MCF 10A (cell line): ENCODE data around the gene ZNF423. TPM values are rescaled to one million over a fixed set of nuclear protein-coding genes. Genes with fewer than 3 reads are reported as not detected.

Experiments used
- BruUV-seq: library from RNA; stranded (reverse); fragments of 400-500 nt; replicated peaks from 2 replicates; lab custom pipeline; 2021; lab: Mats Ljungman, UMichigan
- CTCF ChIA-PET: fragments of 300-600 bp; sonication (Branson Sonifier 250); formaldehyde crosslinking; extraction: SDS; loops from one replicate; lab custom pipeline; 2021; ENCODE audit warnings: antibody characterized with exemption, inconsistent platforms; lab: Yijun Ruan, JAX
- POLR2A ChIA-PET: fragments of 300-600, 350-650 bp; sonication (Branson Sonifier 250); formaldehyde crosslinking; extraction: SDS; loops from one replicate; lab custom pipeline; 2020; ENCODE audit warnings: antibody characterized with exemption, inconsistent platforms; lab: Yijun Ruan, JAX
- DNase-seq: peaks from one replicate; pipeline ENCODE4 v3.0.0-alpha.2; 2018; ENCODE audit not compliant: unreplicated experiment
- H3K27ac Mint-ChIP-seq: one replicate; pipeline ENCODE4 v1.8.0; 2022; ENCODE audit warnings: mild to moderate bottlenecking, low read depth, mixed read lengths; ENCODE audit not compliant: unreplicated experiment
- H3K27me3 Mint-ChIP-seq: one replicate; pipeline ENCODE4 v1.8.0; 2022; ENCODE audit warnings: mixed read lengths; ENCODE audit not compliant: insufficient read depth, unreplicated experiment
- H3K36me3 Mint-ChIP-seq: one replicate; pipeline ENCODE4 v1.8.0; 2022; ENCODE audit warnings: mild to moderate bottlenecking, moderate library complexity, mixed read lengths; ENCODE audit not compliant: insufficient read depth, unreplicated experiment
- H3K4me1 Mint-ChIP-seq: one replicate; pipeline ENCODE4 v1.8.0; 2022; ENCODE audit warnings: mixed read lengths; ENCODE audit not compliant: insufficient read depth, unreplicated experiment
- H3K4me3 Mint-ChIP-seq: one replicate; pipeline ENCODE4 v1.8.0; 2022; ENCODE audit warnings: mild to moderate bottlenecking, moderate library complexity, mixed read lengths; ENCODE audit not compliant: unreplicated experiment
- H3K9me3 Mint-ChIP-seq: one replicate; pipeline ENCODE4 v1.8.0; 2022; ENCODE audit warnings: mixed read lengths; ENCODE audit not compliant: unreplicated experiment
- intact Hi-C: fragments of 100-400 bp; cut with micrococcal nuclease; formaldehyde crosslinking; loops from 2 replicates; pipeline ENCODE4 v1.14.1; 2022
- total RNA-seq: library from RNA; stranded (reverse); gene quantifications from 2 replicates; pipeline ENCODE4 v1.2.3, GENCODE V29; 2022
- TF ChIP-seq, protein P1 (sequence below): fragments of 200-600 bp; IDR thresholded peaks from one replicate; pipeline ENCODE4 v1.8.0; 2022; ENCODE audit warnings: antibody characterized with exemption, mild to moderate bottlenecking; ENCODE audit not compliant: unreplicated experiment

Gene ZNF423
- total RNA-seq, 1 experiment from 2014 or later, result not detected

DNA sequence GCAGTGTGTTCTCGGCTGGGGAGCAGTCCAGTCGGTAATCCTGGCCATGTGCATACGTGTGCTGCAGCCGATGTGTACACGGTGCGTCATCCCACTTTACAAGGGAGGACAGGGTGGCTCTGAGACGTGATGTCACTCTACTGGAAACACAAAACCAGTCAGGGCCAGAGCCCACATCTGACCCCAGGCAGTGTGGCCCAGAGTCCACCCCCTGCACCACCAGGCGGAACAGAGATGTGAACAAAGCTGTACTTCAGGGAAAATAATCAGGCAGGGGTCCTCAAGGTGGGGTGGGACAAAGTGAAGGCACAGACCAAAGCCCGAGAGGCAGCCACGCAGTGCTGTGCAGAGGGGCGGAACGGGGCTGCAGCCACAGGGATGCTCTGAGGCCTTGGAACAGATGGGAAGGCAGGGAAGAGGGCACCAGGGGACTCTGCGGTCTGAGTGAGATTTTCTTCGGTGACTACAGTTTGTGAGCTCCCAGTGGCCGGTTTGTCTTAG lies 181.5 kb downstream of the ZNF423 start:
- H3K27me3 Mint-ChIP-seq, result peaks cover 15% of the 10 kb centered on the region
- H3K4me1 Mint-ChIP-seq, result no peaks in the 10 kb centered on the region
- intact Hi-C loops, result no loop called here
- no peak overlapping the region for H3K27ac Mint-ChIP-seq
- BruUV-seq, result no TSS peak
- no peaks in the 10 kb centered on the region for H3K9me3 Mint-ChIP-seq
- no peaks in the 10 kb centered on the region for H3K36me3 Mint-ChIP-seq
- CTCF ChIA-PET, result interaction anchor here (0.6 kb wide), 1 partner anchor 13 kb away, joined by 5 read pairs; no protein-coding TSS in a partner anchor
- DNase-seq, result no peak
- POLR2A ChIA-PET, result no interaction called here
- H3K4me3 Mint-ChIP-seq, result no peak overlapping the region
- TF ChIP-seq, protein P1, sequence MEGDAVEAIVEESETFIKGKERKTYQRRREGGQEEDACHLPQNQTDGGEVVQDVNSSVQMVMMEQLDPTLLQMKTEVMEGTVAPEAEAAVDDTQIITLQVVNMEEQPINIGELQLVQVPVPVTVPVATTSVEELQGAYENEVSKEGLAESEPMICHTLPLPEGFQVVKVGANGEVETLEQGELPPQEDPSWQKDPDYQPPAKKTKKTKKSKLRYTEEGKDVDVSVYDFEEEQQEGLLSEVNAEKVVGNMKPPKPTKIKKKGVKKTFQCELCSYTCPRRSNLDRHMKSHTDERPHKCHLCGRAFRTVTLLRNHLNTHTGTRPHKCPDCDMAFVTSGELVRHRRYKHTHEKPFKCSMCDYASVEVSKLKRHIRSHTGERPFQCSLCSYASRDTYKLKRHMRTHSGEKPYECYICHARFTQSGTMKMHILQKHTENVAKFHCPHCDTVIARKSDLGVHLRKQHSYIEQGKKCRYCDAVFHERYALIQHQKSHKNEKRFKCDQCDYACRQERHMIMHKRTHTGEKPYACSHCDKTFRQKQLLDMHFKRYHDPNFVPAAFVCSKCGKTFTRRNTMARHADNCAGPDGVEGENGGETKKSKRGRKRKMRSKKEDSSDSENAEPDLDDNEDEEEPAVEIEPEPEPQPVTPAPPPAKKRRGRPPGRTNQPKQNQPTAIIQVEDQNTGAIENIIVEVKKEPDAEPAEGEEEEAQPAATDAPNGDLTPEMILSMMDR, result no peak

DNA sequence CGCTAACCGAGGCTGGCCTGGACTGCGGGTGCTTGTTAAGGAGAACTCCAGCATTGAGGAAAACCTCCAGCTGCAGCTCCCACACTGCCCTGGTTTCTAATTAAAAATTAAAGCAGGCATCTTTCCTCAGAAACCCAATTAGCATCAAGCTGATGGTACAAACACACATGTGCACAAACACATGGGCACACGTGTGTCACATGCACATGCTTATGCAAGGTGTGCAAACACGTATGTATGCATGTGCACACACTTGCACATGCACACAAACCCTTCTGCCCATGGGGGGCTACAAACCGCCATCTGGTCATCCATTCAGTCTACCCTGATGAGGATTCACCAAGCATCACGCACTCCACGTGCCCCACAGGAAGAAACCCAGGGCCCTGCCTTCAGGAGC lies 182.5 kb downstream of the ZNF423 start:
- Mint-ChIP-seq H3K4me1 (no peaks in the 10 kb centered on the region), H3K27ac (no peak overlapping the region), H3K27me3 (peaks cover 15% of the 10 kb centered on the region), H3K36me3 (no peaks in the 10 kb centered on the region), H3K4me3 (no peak overlapping the region), H3K9me3 (no peaks in the 10 kb centered on the region)
- ChIA-PET CTCF (no interaction called here), POLR2A (no interaction called here)
- BruUV-seq, result no TSS peak
- DNase-seq, result no peak
- TF ChIP-seq, protein P1, result no peak
- intact Hi-C loops, result no loop called here

DNA sequence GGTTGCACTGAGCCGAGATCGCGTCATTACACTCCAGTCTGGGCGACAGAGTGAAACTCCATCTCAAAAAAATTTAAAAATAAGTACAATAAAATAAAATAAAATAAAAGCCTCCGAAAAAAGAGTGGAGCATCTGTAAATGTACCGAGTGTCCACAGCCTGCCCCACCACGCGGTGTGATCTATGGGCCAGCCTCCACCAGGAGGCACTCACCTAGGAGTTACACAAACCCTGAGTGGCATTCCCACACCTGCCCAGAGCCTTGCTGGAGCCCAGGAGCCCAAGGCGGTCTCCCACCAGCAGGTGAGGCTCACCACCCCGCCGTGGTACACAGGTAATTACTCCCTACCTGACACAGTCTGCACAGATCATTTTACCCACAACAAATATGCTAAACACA lies 183.2 kb downstream of the ZNF423 start:
- H3K36me3 Mint-ChIP-seq, result no peaks in the 10 kb centered on the region
- BruUV-seq, result no TSS peak
- POLR2A ChIA-PET, result no interaction called here
- CTCF ChIA-PET, result no interaction called here
- H3K4me1 Mint-ChIP-seq, result no peaks in the 10 kb centered on the region
- H3K27ac Mint-ChIP-seq, result no peak overlapping the region
- no peak overlapping the region for H3K4me3 Mint-ChIP-seq
- no peak for DNase-seq
- TF ChIP-seq, protein P1, result no peak
- intact Hi-C loops, result no loop called here
- peaks cover 15% of the 10 kb centered on the region for H3K27me3 Mint-ChIP-seq
- no peaks in the 10 kb centered on the region for H3K9me3 Mint-ChIP-seq

DNA sequence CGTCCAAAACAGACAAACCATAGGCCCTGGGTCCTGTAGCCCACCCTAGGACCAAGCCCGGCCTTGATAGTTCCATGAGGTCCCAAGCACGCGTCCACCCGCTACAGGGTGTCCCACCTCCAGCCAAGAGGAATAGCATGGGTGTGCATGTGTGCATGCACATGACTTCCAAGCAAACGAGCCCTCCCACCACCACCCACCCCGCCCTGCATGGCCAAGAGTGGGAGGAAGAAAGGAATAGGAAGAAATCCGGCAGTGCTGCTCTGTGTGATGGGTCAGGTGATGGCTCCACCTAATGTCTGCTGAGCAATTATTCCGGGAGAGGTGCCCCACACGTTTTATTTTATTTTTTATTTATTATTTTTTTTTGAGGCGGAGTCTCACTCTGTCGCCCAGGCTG lies 184.6 kb downstream of the ZNF423 start:
- H3K27ac Mint-ChIP-seq, result no peak overlapping the region

More for the DNA sequence above, 184.6 kb downstream of the ZNF423 start:
- Mint-ChIP-seq H3K9me3 (no peaks in the 10 kb centered on the region), H3K27me3 (peaks cover 15% of the 10 kb centered on the region), H3K4me3 (no peak overlapping the region), H3K4me1 (no peaks in the 10 kb centered on the region), H3K36me3 (no peaks in the 10 kb centered on the region)
- BruUV-seq, result no TSS peak
- no peak for DNase-seq
- intact Hi-C loops, result no loop called here
- ChIA-PET CTCF (no interaction called here), POLR2A (no interaction called here)
- TF ChIP-seq, protein P1, result no peak
